ENCODE measurements around the gene PEAK1. TPM values are rescaled to one million over a fixed set of nuclear protein-coding genes. Genes with fewer than 3 reads are reported as not detected.

Gene PEAK1
- total RNA-seq, 1 experiment from 2014 or later: 21.2 TPM

- Histone ChIP-seq H3K23me2 (ENCODE audit: insufficient read length, low read depth, low read length, poor library complexity, severe bottlenecking) (no peaks in the 10 kb centered on the region), H3K18ac (ENCODE audit: insufficient read length, low read depth, low read length) (no peak overlapping the region), H3K4me1 (ENCODE audit: insufficient read depth, low read length) (no peaks in the 10 kb centered on the region), H3K14ac (ENCODE audit: insufficient read depth, low read length) (no peak overlapping the region), H3K23ac (ENCODE audit: insufficient read length, low read depth, low read length) (no peak overlapping the region), H3K27ac (ENCODE audit: insufficient read length, low read depth, low read length) (no peak overlapping the region), H2BK20ac (ENCODE audit: low read depth, low read length, poor library complexity, severe bottlenecking) (no peak overlapping the region), H3K79me1 (ENCODE audit: insufficient read depth, low read depth, low read length, poor library complexity, severe bottlenecking) (no peaks in the 10 kb centered on the region), H4K20me1 (ENCODE audit: control insufficient read depth, insufficient read depth, insufficient read length) (no peaks in the 10 kb centered on the region), H2AK5ac (ENCODE audit: insufficient read length, low read length) (no peak overlapping the region), H2BK120ac (ENCODE audit: low read depth, low read length, poor library complexity, severe bottlenecking) (no peak overlapping the region), H3K9me3 (ENCODE audit: control insufficient read depth, low read depth, low read length) (no peaks in the 10 kb centered on the region), H3K79me2 (ENCODE audit: insufficient read depth, low read length) (no peaks in the 10 kb centered on the region), H3K4ac (ENCODE audit: low read depth, low read length) (no peak overlapping the region), H4K8ac (replicated peaks; ENCODE audit: insufficient read length, low read depth, low read length) (no peak overlapping the region), H4K91ac (ENCODE audit: insufficient read length, low read depth, low read length) (no peak overlapping the region), H3K4me2 (ENCODE audit: insufficient read depth, insufficient read length, low read length) (no peak overlapping the region), H3T11ph (ENCODE audit: low read length) (no peak overlapping the region), H4K5ac (ENCODE audit: insufficient read length, low read depth, low read length) (no peak overlapping the region), H2BK15ac (ENCODE audit: low read depth, low read length) (no peak overlapping the region), H2BK12ac (ENCODE audit: insufficient read length, low read depth, low read length) (no peak overlapping the region), H3K56ac (ENCODE audit: insufficient read length, low read depth, low read length) (no peak overlapping the region), H3K27me3 (ENCODE audit: insufficient read depth, low read length) (no peaks in the 10 kb centered on the region), H2BK5ac (ENCODE audit: insufficient read length, low read length) (no peak overlapping the region), H3K9ac (ENCODE audit: extremely low read depth, insufficient read length, low read length) (no peak overlapping the region), H2AFZ (ENCODE audit: low read length) (no peak overlapping the region)
- Mint-ChIP-seq H3K27me3 (ENCODE audit: low read depth) (no peaks in the 10 kb centered on the region; the same call in 1 of the 2 replicates), H3K4me1 (no peaks in the 10 kb centered on the region), H3K36me3 (ENCODE audit: insufficient read depth in 1 of 3, low read depth in 3 of 3) (peaks cover 11 to 41% (median 14%) of the 10 kb centered on the region in 3 experiments), H3K9me3 (peaks cover 12 to 15% of the 10 kb centered on the region in 2 experiments), H3K27ac (no peak overlapping the region), H3K4me3 (no peak overlapping the region)
- no peak for TF ChIP-seq CTCF (conservative IDR thresholded peaks at IDR 0.05)
- no CpG with 5 or more reads among the region's 3 CpGs for WGBS (ENCODE audit: extremely low coverage, insufficient read length, low lambda C conversion rate)
- DNase-seq: no peak
Measured at GRCh38 chr15:77340245-77340644, 79.7 kb downstream of the PEAK1 start.

Data from H9 (cell line).